Measurements from ENCODE around the gene CAPN10.

CAPN10 gene

DNA sequence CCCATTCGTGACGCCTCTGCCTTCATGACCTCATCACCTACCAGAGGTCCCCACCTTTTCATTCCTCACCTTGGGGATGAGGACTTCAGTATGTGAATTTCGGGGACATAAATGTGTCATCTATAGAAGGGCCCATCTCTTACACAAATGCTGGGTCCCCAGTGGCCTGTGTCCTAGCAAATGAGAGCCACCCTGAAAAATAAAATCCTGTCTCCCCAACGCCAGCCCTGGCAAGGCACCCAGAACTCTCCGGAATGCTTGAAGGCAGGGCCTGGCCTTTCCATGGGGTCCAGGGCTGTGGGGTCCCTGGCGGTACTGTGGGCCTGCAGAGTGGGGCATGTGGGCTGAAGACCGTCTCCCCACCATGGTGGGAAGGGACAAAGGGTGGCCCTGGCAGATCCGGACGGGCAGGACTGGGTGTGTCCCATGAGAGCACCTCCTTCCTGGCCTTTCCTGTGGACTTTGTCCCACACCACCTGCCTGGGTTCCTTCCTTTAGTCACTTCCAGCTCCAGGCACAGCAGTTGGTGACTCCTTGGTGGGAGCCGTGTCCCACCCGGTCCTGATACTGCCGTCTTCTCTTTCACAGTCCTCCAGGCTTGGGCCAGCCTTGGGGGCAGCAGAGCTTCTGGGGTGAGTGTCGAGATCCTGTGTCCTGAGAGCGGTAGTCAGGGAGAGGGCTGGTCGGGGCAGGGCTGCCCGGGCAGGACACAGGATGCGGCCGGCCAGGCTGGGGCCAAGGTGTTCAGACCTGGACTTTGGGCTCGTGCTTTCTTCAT, 18.6 kb downstream of the CAPN10 start:
- no peaks in the 10 kb centered on the region for H3K27me3 ChIP-seq (ENCODE audit: control insufficient read depth, insufficient read depth, low read length)
- H3K4me3 ChIP-seq (ENCODE audit: low read depth, low read length) = no peak overlapping the region
- H3K4me2 ChIP-seq (ENCODE audit: low read length) = no peak overlapping the region
- H3K4me1 ChIP-seq = peaks cover 9% of the 10 kb centered on the region
- H3K36me3 ChIP-seq (ENCODE audit: control insufficient read depth, insufficient read depth, low read length) = no peaks in the 10 kb centered on the region
- no peaks in the 10 kb centered on the region for H3K9me3 ChIP-seq (ENCODE audit: control insufficient read depth, low read length)
- no peaks in the 10 kb centered on the region for H3K79me2 ChIP-seq
- no peak overlapping the region for H3K27ac ChIP-seq
- H3K9ac ChIP-seq = no peak overlapping the region
- H2AFZ ChIP-seq = peak overlapping the region; percentile 69
- TF ChIP-seq, protein P1, sequence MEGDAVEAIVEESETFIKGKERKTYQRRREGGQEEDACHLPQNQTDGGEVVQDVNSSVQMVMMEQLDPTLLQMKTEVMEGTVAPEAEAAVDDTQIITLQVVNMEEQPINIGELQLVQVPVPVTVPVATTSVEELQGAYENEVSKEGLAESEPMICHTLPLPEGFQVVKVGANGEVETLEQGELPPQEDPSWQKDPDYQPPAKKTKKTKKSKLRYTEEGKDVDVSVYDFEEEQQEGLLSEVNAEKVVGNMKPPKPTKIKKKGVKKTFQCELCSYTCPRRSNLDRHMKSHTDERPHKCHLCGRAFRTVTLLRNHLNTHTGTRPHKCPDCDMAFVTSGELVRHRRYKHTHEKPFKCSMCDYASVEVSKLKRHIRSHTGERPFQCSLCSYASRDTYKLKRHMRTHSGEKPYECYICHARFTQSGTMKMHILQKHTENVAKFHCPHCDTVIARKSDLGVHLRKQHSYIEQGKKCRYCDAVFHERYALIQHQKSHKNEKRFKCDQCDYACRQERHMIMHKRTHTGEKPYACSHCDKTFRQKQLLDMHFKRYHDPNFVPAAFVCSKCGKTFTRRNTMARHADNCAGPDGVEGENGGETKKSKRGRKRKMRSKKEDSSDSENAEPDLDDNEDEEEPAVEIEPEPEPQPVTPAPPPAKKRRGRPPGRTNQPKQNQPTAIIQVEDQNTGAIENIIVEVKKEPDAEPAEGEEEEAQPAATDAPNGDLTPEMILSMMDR (IDR thresholded peaks at IDR 0.05) = no peak

DNA sequence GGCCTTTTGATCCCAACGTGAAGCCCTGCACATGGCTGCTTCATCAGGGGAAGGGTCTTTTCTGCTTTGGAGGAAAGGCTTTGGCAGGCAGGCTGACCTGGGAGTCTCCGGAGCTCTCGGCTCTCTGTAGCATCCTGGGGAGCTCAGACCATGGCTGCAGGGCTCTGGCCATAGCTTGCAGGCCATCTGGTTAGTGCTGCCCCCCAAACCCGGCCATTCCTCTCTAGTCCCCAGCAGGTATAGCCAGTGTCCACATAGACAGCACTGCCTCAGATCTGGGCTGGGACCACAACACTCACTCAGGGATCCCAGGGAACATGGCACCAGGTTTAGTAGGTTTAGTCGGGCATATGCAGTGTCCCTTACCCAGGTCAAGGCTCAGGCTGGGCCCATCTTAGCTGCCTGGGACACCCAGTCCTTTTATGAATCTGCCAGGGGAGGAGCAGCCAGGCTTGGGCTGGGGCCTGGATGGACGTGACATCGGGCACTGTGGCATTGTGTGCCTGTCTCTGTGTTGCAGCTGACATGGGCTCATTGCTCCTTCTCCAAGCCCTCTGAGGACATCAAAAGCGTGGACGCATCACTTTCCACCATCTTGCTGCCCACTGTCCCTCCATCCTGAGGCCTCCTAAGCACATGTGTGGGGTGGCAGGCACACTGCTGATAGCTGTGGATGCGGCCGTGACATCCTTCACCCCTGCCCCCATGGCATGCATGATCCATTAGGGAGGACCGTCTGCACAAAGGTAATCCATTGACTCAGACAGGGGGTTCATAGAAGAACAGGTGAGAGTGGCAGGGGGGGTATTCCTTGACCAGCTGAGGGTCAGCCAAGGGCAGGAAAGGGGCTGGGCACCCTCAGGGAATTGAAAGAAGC, 19.6 kb downstream of the CAPN10 start:
- TF ChIP-seq, protein P1 (IDR thresholded peaks at IDR 0.05) = no peak
- Histone ChIP-seq H3K4me2 (ENCODE audit: low read length) (no peak overlapping the region), H3K4me1 (peaks cover 9% of the 10 kb centered on the region), H3K9me3 (ENCODE audit: control insufficient read depth, low read length) (no peaks in the 10 kb centered on the region), H2AFZ (no peak overlapping the region), H3K36me3 (ENCODE audit: control insufficient read depth, insufficient read depth, low read length) (no peaks in the 10 kb centered on the region), H3K9ac (no peak overlapping the region), H3K27ac (no peak overlapping the region), H3K27me3 (ENCODE audit: control insufficient read depth, insufficient read depth, low read length) (no peaks in the 10 kb centered on the region), H3K4me3 (ENCODE audit: low read depth, low read length) (no peak overlapping the region), H3K79me2 (no peaks in the 10 kb centered on the region)

DNA sequence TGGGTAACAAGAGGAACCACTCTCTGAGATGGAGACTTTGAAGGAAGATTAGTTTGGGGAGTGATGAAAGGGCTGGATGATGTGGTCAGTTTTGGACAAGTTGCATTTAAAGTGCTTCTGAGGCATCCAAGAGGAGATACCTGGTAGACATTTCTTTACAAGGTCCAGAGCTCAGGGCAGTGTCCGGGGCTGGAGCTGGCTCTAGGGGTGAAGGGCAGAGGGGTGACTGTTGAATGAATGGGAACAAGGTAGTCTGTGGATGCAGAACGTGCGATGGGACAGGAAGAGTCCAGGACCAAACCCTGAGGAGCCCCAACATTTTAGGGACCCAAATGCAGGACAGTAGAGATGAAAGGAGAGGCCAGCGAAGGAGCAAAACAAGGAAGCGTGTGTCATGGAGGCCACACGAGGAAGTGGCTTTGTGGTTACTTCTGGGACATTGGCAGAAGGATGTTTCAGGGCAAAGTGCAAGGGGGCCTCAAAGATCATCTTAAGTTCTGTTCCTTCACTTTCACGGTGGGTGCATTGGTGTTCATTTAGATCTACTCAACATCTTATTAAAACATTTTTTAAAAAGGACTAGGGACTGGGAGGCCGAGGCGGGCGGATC, 25.2 kb downstream of the CAPN10 start:
- no peak overlapping the region for H3K4me2 ChIP-seq (ENCODE audit: low read length)
- H3K27me3 ChIP-seq (ENCODE audit: control insufficient read depth, insufficient read depth, low read length) = no peaks in the 10 kb centered on the region
- TF ChIP-seq, protein P1 (IDR thresholded peaks at IDR 0.05) = no peak

GRCh38 chr2:240613781-240614180, 27.2 kb downstream of the CAPN10 start:
- Histone ChIP-seq H3K36me3 (ENCODE audit: control insufficient read depth, insufficient read depth, low read length) (no peaks in the 10 kb centered on the region), H2AFZ (no peak overlapping the region), H3K27ac (no peak overlapping the region), H3K9ac (no peak overlapping the region), H3K4me1 (no peaks in the 10 kb centered on the region), H3K27me3 (ENCODE audit: control insufficient read depth, insufficient read depth, low read length) (no peaks in the 10 kb centered on the region), H3K4me2 (ENCODE audit: low read length) (no peak overlapping the region), H3K79me2 (no peaks in the 10 kb centered on the region), H3K4me3 (ENCODE audit: low read depth, low read length) (no peak overlapping the region), H3K9me3 (ENCODE audit: control insufficient read depth, low read length) (peaks cover 2% of the 10 kb centered on the region)
- TF ChIP-seq, protein P1 (IDR thresholded peaks at IDR 0.05) = no peak

More for the DNA sequence above, 25.2 kb downstream of the CAPN10 start:
- Histone ChIP-seq H3K79me2 (no peaks in the 10 kb centered on the region), H3K9ac (no peak overlapping the region), H3K4me1 (no peaks in the 10 kb centered on the region), H3K27ac (no peak overlapping the region), H3K36me3 (ENCODE audit: control insufficient read depth, insufficient read depth, low read length) (no peaks in the 10 kb centered on the region), H2AFZ (no peak overlapping the region), H3K4me3 (ENCODE audit: low read depth, low read length) (no peak overlapping the region), H3K9me3 (ENCODE audit: control insufficient read depth, low read length) (no peaks in the 10 kb centered on the region)
